Activated CD8-positive, alpha-beta T cell treated with anti-CD3 and anti-CD28 coated beads for 36 hours (primary cell): ENCODE measurements around the gene ARHGAP42. TPM values are rescaled to one million over a fixed set of nuclear protein-coding genes. Genes with fewer than 3 reads are reported as not detected.
"Not testable (repeated sequence)": the region's sequence is repeated elsewhere in the genome, so short reads cannot be mapped to it uniquely, and the experiment has no call there.

Experiments used
- ATAC-seq: fragments of 200-7000 bp; cut with Tn5 transposase; one replicate; pipeline ENCODE4 v1.10.0; 2021; ENCODE audit warnings: mild to moderate bottlenecking, moderate library complexity
- CTCF ChIA-PET: fragments of 350-600 bp; sonication (Branson Sonifier 250); formaldehyde crosslinking; loops from one replicate; lab custom pipeline; 2021; ENCODE audit warnings: antibody characterized with exemption; lab: Charles Lee
- POLR2A ChIA-PET: fragments of 350-600 bp; sonication (Branson Sonifier 250); formaldehyde crosslinking; loops from one replicate; lab custom pipeline; 2021; ENCODE audit warnings: antibody characterized with exemption; lab: Charles Lee
- DNase-seq: peaks from one replicate; pipeline ENCODE4 v3.0.0-alpha.2; 2020
- H3K27ac Mint-ChIP-seq: one replicate; pipeline ENCODE4 v1.8.0; 2021; ENCODE audit warnings: mild to moderate bottlenecking, mixed read lengths
- H3K27me3 Mint-ChIP-seq: one replicate; pipeline ENCODE4 v1.8.0; 2021; ENCODE audit warnings: mixed read lengths
- H3K36me3 Mint-ChIP-seq: one replicate; pipeline ENCODE4 v1.8.0; 2021; ENCODE audit warnings: low read depth, mixed read lengths
- H3K4me1 Mint-ChIP-seq: one replicate; pipeline ENCODE4 v1.8.0; 2021; ENCODE audit warnings: low read depth, mixed read lengths
- H3K4me3 Mint-ChIP-seq: one replicate; pipeline ENCODE4 v1.8.0; 2021; ENCODE audit warnings: mild to moderate bottlenecking, moderate library complexity, mixed read lengths
- H3K9me3 Mint-ChIP-seq: one replicate; pipeline ENCODE4 v1.8.0; 2021; ENCODE audit warnings: mixed read lengths
- CTCF ChIP-seq: fragments of 200-600 bp; IDR thresholded peaks from one replicate; pipeline ENCODE4 v1.8.0; 2022; ENCODE audit warnings: antibody characterized with exemption, mild to moderate bottlenecking
- intact Hi-C: fragments of 100-400 bp; cut with micrococcal nuclease; formaldehyde crosslinking; loops from one replicate; pipeline ENCODE4 v1.10.0; 2022
- total RNA-seq, 2 experiments: library from RNA; stranded (reverse); gene quantifications; one replicate each; pipeline ENCODE4 v1.2.3, GENCODE V29; 2021

ARHGAP42 gene
- total RNA-seq, 2 experiments from 2014 or later, result 0.20 to 0.41 TPM

DNA sequence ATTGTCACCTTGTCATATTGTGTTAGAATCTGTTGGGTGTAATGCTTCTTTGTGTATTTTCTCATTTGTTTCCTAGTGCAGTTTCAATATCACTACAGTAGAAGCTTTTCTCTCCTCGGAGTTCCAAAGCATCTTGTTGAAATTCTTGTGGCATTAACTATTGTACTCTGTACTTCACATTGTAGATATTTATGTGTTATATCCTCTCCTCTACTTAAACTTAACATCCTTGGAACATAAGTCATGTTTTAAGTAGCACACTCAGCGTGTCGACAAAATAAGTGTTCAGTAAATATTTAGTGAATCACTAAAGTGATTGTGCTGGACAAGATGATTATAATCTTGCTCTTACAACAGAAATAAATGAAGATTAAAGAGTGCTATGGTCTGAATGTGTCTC, 201.7 kb downstream of the ARHGAP42 start:
- Mint-ChIP-seq H3K4me3 (no peak overlapping the region), H3K9me3 (no peaks in the 10 kb centered on the region), H3K27me3 (no peaks in the 10 kb centered on the region), H3K27ac (no peak overlapping the region), H3K4me1 (no peaks in the 10 kb centered on the region), H3K36me3 (no peaks in the 10 kb centered on the region)
- POLR2A ChIA-PET, result no interaction called here
- ATAC-seq, result no peak
- TF ChIP-seq CTCF, result no peak
- no peak for DNase-seq
- CTCF ChIA-PET, result no interaction called here
- intact Hi-C loops, result no loop called here

DNA sequence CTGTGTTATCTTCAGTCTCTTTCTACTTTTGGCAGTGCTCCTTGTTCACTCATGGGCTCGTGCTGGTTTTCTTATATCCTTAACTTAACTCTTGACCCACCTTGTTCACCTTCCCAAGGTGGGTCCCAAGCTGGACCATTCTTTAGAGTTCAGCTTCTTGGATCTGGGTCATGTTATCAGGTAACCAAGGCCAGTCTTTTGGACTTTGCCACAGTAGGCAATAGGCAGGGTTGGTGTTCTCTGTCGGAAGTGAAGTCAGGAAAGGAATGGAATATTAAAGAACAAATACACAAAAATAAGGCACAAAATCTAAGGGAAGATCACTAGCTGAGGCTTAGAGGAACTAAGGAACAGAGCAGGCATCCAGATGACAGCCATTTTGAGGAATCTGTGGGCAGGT, 202.7 kb downstream of the ARHGAP42 start:
- Mint-ChIP-seq H3K27ac (no peak overlapping the region), H3K9me3 (no peaks in the 10 kb centered on the region), H3K27me3 (no peaks in the 10 kb centered on the region), H3K36me3 (no peaks in the 10 kb centered on the region), H3K4me1 (no peaks in the 10 kb centered on the region), H3K4me3 (no peak overlapping the region)
- ATAC-seq (no peak), DNase-seq (no peak)
- intact Hi-C loops, result no loop called here
- no peak for TF ChIP-seq CTCF
- ChIA-PET POLR2A (no interaction called here), CTCF (no interaction called here)

DNA sequence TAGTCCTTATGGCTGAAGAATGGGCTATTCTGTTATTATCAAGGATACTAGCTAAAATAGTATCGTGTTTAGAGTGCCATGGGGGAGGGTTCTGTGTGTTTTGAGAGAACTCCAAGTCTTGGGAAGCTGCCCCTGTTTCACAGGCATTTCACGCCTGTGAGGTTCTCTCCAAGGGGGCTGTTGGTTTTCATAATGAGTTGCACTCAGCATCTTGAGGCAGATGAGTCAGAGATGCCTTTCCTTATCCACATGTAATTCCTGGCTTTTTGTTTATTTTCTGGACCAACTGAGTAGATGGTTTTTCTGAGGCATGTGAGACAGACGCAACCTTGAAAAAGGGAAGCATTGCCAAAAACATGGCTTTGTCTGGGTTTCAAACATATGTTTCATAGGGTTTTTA, 203.7 kb downstream of the ARHGAP42 start:
- no peak for TF ChIP-seq CTCF
- no peak overlapping the region for H3K4me3 Mint-ChIP-seq
- ATAC-seq (no peak), DNase-seq (no peak)
- H3K36me3 Mint-ChIP-seq, result no peaks in the 10 kb centered on the region
- H3K27me3 Mint-ChIP-seq, result no peaks in the 10 kb centered on the region
- H3K27ac Mint-ChIP-seq, result no peak overlapping the region
- ChIA-PET CTCF (no interaction called here), POLR2A (no interaction called here)
- H3K4me1 Mint-ChIP-seq, result no peaks in the 10 kb centered on the region
- intact Hi-C loops, result no loop called here
- no peaks in the 10 kb centered on the region for H3K9me3 Mint-ChIP-seq

DNA sequence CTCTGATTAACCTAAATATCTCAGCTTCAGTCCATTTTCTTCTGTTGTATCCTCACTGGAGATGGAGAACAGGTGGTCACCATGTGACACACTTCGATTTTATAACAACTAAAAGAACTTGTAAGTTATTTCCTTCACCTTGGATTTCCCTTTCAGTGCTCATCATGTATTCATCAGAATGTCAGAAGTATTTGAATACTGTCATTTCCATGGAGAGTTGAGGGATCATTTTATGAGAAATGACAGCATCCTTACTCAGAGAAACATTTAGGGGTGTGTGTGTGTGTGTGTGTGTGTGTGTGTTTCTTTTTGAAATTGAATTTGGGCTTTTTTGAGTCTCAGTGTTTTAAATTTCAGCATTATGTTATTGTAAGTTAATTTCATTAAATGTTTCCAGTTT, 205.8 kb downstream of the ARHGAP42 start:
- Mint-ChIP-seq H3K9me3 (peaks cover 2% of the 10 kb centered on the region), H3K27me3 (no peaks in the 10 kb centered on the region), H3K27ac (no peak overlapping the region), H3K36me3 (no peaks in the 10 kb centered on the region), H3K4me3 (no peak overlapping the region), H3K4me1 (no peaks in the 10 kb centered on the region)
- intact Hi-C loops, result no loop called here
- ATAC-seq (no peak), DNase-seq (no peak)
- ChIA-PET CTCF (no interaction called here), POLR2A (no interaction called here)
- no peak for TF ChIP-seq CTCF

GRCh38 chr11:100895449-100895848, 208.4 kb downstream of the ARHGAP42 start:
- DNase-seq (no peak), ATAC-seq (no peak)
- ChIA-PET POLR2A (interaction anchor here (0.6 kb wide), 1 partner anchor 204 kb away, joined by 3 read pairs; no protein-coding TSS in a partner anchor), CTCF (no interaction called here)
- no peaks in the 10 kb centered on the region for H3K27me3 Mint-ChIP-seq
- H3K4me1 Mint-ChIP-seq, result no peaks in the 10 kb centered on the region
- TF ChIP-seq CTCF, result no peak
- H3K4me3 Mint-ChIP-seq, result no peak overlapping the region
- no peaks in the 10 kb centered on the region for H3K36me3 Mint-ChIP-seq
- intact Hi-C loops, result no loop called here
- H3K27ac Mint-ChIP-seq, result no peak overlapping the region
- H3K9me3 Mint-ChIP-seq, result peaks cover 2% of the 10 kb centered on the region

DNA sequence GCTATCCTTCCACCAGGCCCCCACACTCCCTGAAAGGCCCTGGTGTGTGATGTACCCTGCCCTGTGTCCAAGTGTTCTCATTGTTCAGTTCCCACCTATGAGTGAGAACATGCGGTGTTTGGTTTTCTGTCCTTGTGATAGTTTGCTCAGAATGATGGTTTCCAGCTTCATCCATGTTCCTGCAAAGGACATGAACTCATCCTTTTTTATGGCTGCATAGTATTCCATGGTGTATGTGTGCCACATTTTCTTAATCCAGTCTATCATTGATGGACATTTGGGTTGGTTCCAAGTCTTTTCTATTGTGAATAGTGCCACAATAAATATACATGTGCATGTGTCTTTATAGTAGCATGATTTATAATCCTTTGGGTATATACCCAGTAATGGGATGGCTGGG, 208.9 kb downstream of the ARHGAP42 start:
- ATAC-seq, DNase-seq, H3K4me3 Mint-ChIP-seq, H3K4me1 Mint-ChIP-seq, CTCF ChIA-PET, H3K9me3 Mint-ChIP-seq, POLR2A ChIA-PET, H3K27ac Mint-ChIP-seq, H3K36me3 Mint-ChIP-seq, intact Hi-C loops, H3K27me3 Mint-ChIP-seq: not testable (repeated sequence)

DNA sequence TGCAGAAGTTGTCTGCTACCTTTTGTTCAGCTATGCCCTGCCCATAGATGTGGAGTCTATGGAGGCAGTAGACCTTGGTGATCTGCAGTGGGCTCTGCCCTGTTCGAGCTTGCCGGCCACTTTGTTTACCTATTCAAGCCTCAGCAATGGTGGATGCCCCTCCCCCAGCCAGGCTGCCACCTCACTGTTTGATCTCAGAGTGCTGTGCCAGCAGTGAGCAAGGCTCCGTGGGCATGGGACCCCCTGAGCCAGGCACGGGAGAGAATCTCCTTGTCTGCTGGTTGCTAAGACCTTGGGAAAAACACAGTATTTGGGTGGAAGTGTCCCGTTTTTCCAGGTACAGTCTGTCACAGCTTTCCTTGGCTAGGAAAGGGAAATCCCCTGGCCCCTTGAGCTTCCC, 214.4 kb downstream of the ARHGAP42 start:
- CTCF ChIA-PET, H3K4me3 Mint-ChIP-seq, ATAC-seq, POLR2A ChIA-PET, H3K36me3 Mint-ChIP-seq, DNase-seq, H3K27ac Mint-ChIP-seq, H3K4me1 Mint-ChIP-seq, H3K27me3 Mint-ChIP-seq, H3K9me3 Mint-ChIP-seq, intact Hi-C loops: not testable (repeated sequence)
